KG1 (cell line): ENCODE measurements around the gene TOM1L2.

Source experiments
- DNase-seq: peaks from one replicate; lab custom pipeline; 2025; lab: John Stamatoyannopoulos, UW

Gene TOM1L2

GRCh38 chr17:17897442-17897841 lies 74.8 kb downstream of the TOM1L2 start:
- DNase-seq: no peak

GRCh38 chr17:17896746-17897145 lies 75.5 kb downstream of the TOM1L2 start:
- DNase-seq: no peak

- no peak for DNase-seq
Observed at GRCh38 chr17:17893801-17894644, 78.2 kb downstream of the TOM1L2 start.

- DNase-seq: no peak
Observed at GRCh38 chr17:17892731-17893130, 79.5 kb downstream of the TOM1L2 start.

- DNase-seq: no peak
Observed at GRCh38 chr17:17892009-17892408, 80.2 kb downstream of the TOM1L2 start.

- no peak for DNase-seq
Observed at GRCh38 chr17:17890773-17891759, 81.1 kb downstream of the TOM1L2 start.

GRCh38 chr17:17889922-17890321 lies 82.3 kb downstream of the TOM1L2 start:
- DNase-seq: no peak

- DNase-seq: no peak
Observed at GRCh38 chr17:17888821-17889220, 83.4 kb downstream of the TOM1L2 start.

- no peak for DNase-seq
Observed at GRCh38 chr17:17888371-17888770, 83.8 kb downstream of the TOM1L2 start.

GRCh38 chr17:17887752-17888304 lies 84.4 kb downstream of the TOM1L2 start:
- DNase-seq: no peak

GRCh38 chr17:17886726-17887125 lies 85.5 kb downstream of the TOM1L2 start:
- DNase-seq: no peak

- no peak for DNase-seq
Observed at GRCh38 chr17:17886226-17886625, 86.0 kb downstream of the TOM1L2 start.

GRCh38 chr17:17884391-17885357 lies 87.5 kb downstream of the TOM1L2 start:
- no peak for DNase-seq

- no peak for DNase-seq
Observed at GRCh38 chr17:17883801-17884200, 88.4 kb downstream of the TOM1L2 start.

- no peak for DNase-seq
Observed at GRCh38 chr17:17882082-17882581, 90.1 kb downstream of the TOM1L2 start.

- no peak for DNase-seq
Observed at GRCh38 chr17:17880577-17881196, 91.5 kb downstream of the TOM1L2 start.

- DNase-seq: no peak
Observed at GRCh38 chr17:17877529-17878358, 94.5 kb downstream of the TOM1L2 start.

GRCh38 chr17:17876959-17877528 lies 95.2 kb downstream of the TOM1L2 start:
- DNase-seq: no peak

- no peak for DNase-seq
Observed at GRCh38 chr17:17874478-17874877, 97.7 kb downstream of the TOM1L2 start.
